ENCODE results near the gene MYL10.

MYL10 gene

GRCh38 chr7:101596898-101597297 is 32.2 kb downstream of the MYL10 start:
- DNase-seq (ENCODE audit: low read depth in 2 of 2), result no peak

DNA sequence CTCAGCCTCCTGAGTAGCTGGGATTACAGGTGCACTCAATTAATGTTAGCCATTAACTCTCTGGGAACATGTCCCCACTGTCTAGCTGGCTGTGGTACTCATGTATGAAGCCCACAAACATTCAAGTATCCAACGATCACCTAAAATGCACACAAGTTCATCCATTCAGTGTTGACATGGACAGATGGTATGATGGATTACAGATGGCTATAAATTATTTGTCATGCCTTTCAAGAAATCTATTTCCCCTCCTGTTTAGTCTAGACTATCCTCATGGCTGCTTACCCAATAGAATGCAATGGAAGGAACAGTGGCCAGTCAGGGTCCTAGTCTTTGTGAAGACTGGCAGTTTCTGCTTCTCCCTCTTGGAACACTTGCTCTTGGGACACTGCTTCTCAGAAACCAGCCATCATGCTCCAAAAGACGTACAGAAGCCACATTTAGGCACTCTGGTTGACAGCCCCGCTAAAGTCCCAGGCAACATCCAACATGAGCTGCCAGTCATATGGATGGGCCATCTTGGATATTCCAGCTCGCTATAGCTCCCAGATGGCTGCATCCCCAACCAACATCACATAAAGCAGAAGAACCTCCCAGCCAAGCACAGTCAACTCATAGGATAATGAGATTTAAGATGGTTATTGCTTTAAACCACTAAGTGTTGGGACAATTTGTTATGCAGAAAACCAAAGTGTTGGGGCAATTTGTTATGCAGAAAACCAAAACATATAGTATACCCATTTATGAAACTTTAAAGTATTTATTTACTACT is 33.1 kb downstream of the MYL10 start:
- no peak for DNase-seq (ENCODE audit: low read depth in 2 of 2)

GRCh38 chr7:101595246-101595645 is 33.9 kb downstream of the MYL10 start:
- DNase-seq (ENCODE audit: low read depth in 2 of 2), result no peak

- DNase-seq (ENCODE audit: low read depth in 2 of 2), result no peak
These were observed 34.3 kb downstream of the MYL10 start for GRCh38 chr7:101594790-101595189.

GRCh38 chr7:101593556-101593955 is 35.5 kb downstream of the MYL10 start:
- DNase-seq (ENCODE audit: low read depth in 2 of 2), result no peak

DNA sequence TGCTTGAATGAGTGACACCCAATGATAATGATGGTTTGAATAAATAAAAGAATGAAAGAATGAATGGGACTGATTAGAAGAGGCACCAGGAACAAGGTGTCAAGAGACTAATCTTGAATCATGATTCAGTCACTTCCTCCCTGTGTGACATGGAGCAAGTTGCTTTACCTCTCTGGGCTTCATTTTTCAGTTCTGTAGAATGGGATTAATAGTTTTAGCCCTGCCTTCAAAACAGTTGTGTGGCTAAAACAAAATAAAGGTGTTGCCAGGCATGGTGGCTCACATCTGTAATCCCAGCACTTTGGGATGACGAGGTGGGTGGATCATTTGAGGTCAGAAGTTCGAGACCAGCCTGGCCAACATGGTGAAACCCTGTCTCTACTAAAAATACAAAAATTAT is 37.6 kb downstream of the MYL10 start:
- DNase-seq (ENCODE audit: low read depth in 2 of 2), result no peak

DNA sequence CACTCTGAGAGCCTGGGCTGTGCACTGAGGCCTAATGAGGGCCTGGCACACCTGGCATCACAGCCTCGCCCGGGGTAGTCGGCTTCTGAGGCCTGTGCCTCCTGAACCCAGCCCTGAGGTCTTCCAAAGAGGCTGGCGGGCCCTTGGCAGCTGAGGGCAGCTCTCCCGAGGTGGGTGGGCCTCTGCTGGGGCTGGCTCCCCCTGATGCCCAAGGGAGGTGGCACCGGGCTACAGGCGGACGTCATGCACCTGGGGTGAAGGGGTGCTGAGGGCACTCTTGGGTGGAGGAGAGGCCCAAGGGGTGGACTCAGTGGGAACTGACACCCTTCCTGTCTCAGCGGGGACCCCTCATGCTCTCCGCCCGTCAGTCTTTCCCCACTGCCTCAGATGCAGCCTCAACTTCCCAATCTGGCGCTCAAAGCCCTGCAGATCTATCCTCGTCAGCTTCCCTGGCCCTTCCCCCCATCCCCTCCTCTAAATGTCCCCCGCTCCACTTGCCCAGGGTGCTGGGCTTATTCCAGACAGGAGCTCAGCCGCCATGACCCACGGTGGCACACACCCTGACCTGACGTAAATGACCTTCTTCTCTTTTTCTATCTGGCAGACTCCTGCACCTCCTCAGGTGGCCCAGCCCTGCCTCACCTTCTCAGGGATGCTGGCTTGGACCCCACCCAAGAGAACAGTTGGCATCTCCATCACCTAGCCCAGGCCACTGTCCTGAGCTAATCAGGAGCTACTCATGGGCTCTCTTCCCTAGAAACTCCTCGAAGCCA is 38.2 kb downstream of the MYL10 start:
- no peak for DNase-seq (ENCODE audit: low read depth in 2 of 2)

- no peak for DNase-seq (ENCODE audit: low read depth in 2 of 2)
These were observed 39.0 kb downstream of the MYL10 start for GRCh38 chr7:101589976-101590662.

- no peak for DNase-seq (ENCODE audit: low read depth in 2 of 2)
These were observed 40.0 kb downstream of the MYL10 start for GRCh38 chr7:101589052-101589451.

GRCh38 chr7:101588131-101588935 is 40.8 kb downstream of the MYL10 start:
- DNase-seq (ENCODE audit: low read depth in 2 of 2), result no peak

DNA sequence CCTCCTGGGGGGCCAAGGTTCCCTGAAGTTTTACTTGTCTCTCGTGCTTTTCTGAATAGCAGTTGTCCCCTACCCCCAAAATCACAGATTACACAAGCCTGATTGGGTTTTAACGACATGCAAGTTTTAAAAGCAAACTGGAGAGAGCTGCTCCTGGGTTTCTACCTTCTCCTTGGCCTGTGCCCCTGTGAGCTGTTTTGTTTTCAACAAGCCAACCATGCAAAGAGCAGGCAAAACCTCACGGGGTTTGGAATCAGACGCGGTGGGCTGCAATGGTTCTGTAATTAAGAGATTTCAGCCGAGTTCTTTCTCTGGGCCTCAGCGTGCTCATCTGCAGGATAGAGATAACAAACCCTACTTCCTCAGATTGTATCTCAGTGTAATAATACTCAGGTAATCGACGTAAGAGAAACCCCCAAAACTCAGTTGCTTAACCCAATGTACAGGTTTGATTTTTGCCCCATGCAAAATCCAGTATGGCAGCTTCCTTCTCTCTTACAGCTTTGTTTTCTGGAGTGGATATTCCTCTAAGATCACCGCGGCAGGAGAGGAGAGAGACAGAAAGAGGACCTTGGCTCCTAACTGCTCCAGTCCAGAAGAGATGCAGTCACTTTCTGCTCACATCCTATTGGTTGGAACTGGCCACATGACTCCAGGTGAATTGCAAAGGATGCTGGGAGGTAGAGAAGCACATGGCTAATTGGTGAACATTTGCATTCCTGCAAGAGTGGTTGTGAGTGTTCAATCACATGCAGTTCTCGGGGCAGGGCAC is 42.0 kb downstream of the MYL10 start:
- no peak for DNase-seq (ENCODE audit: low read depth in 2 of 2)

DNA sequence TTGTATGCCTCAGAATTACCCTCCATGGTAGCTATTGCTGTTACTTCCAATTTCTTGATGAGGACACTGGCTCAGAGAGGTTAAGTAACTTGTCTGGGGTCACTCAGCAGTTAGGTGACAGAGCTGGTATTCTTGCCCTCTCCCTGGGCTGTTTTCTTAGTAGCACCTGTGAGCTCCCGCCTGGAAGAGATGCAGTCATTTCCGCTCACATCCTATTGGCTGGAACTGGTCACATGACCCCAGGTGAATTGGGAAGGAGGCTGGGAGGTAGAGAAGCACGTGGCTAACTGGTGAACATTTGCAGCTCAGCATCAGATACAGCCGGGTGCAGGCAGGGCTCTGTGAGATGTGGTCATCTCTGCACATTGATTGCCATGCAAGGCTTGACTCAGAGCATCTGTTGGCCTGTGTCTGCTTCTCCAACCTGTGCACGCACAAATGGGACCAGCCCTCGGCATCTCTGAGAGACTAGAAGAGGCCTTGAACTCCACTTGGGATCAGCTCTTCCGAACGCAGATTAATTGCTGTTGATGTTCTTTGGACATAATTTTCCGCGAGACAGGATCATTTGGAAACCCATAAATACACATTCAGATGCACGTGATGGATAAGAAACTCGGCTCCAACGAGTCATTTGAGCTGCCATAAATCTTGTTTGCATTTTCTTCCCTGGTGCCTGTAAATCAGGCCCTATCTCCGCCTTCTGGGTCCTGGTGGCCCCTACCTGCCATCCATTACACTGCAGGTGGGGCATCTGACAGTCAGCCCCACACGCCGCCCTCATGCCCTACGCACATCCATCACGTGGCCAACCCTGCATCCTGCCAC is 42.8 kb downstream of the MYL10 start:
- DNase-seq (ENCODE audit: low read depth in 2 of 2), result no peak

DNA sequence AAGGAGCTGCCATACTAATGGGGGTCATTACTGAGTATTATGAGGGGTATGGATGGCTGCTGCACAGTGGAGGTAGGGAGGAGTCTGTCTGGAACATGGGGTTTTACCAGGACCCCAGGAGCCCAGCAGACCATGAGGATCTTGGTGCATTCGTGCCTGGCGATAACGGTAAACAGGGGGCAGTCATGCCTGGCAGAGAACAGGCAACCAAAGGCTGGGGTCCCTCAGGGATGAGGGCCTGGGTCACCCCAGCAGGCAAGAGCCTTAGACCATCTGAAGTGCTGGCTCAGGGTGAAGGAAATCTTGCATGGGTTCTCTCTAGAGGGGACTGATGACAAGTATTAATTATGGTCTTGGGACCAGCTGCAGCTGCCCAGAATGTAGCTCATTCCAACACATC is 46.1 kb downstream of the MYL10 start:
- DNase-seq (ENCODE audit: low read depth in 2 of 2), result no peak

- no peak for DNase-seq (ENCODE audit: low read depth in 2 of 2)
These were observed 47.2 kb downstream of the MYL10 start for GRCh38 chr7:101581891-101582290.

DNA sequence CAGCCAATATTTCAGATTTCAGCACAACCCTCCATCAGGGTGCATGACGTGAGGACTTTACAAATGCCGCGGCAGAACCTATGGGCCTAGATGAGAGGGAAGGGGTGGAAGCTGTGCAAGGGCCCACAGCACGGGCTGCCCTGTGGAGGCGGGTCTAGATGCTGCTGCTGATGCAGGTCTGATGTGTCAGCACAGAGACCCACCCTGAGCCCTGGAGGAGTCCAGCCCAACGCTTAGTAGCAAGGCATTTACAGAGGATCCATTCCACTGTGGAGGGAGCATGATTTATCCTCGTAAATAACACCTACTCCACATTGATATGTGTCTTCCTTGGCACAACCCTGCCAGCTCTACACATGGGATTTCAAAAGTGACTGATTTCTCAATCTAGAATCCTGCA is 48.5 kb downstream of the MYL10 start:
- no peak for DNase-seq (ENCODE audit: low read depth in 2 of 2)

DNA sequence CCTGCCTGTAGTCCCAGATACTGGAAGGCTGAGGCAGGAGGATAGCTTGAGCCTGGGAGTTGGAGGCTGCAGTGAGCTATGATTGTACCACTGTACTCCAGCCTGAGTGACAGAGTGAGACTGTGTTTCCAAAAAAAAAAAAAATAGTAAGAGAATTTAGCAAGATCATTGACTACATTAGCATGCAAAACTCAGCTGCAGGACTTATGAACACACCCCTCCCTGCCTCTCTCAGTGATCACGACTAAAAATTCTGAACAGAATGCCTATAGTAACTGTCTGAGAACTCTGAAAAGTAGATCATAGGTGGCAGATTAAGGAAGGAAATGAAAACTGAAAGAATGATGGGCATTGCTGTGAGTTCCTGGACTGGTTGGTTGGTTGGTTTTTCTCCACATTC is 50.5 kb downstream of the MYL10 start:
- DNase-seq (ENCODE audit: low read depth in 2 of 2), result no peak

- no peak for DNase-seq (ENCODE audit: low read depth in 2 of 2)
These were observed 52.1 kb downstream of the MYL10 start for GRCh38 chr7:101576998-101577397.

DNA sequence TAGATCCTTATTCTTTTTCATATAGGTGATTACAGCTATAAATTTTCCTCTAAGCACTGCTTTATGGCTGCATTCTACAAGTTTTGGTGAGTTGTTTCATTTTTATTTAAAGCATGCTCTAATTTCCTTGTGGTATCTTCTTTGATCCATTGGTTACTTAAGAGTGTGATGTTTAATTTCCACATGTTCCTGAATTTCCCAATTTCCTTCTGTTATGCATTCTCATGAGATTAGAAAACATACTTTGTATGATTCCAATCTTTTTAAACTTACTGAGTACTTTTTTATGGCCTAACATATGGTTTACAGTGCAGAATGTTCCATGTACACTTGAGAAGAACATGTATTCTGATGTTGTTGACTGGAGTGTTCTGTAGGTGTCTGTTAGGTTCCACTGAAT is 53.4 kb downstream of the MYL10 start:
- DNase-seq (ENCODE audit: low read depth in 2 of 2), result no peak

DNA sequence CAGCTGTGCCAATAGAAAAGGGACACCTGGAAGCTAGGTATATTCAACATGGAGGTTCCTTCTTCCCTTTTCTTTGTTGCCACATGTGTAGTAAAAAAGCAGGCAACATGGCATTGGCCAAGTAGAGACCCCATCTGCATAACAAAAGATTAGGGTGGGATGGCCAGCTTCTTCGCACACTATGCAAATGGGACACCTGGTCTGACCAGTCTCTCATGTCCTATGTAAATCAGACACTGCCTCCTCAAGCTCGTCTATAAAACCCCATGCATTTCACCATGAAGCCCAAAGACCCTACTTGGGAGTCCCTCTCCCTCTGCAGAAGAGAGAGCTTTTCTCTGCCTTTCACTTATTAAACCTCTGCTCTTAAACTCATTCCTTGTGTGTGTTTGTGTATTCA is 53.9 kb downstream of the MYL10 start:
- no peak for DNase-seq (ENCODE audit: low read depth in 2 of 2)

- no peak for DNase-seq (ENCODE audit: low read depth in 2 of 2)
These were observed 56.9 kb downstream of the MYL10 start for GRCh38 chr7:101572156-101572555.

Data from stimulated activated CD8-positive, alpha-beta memory T cell treated with anti-CD3 and anti-CD28 coated beads, Interleukin-15, amount 100 ng/mL, for 4 hours (primary cell).